ENCODE results near the gene DIS3L2. TPM values are rescaled to one million over a fixed set of nuclear protein-coding genes. Genes with fewer than 3 reads are reported as not detected.

Gene DIS3L2
- total RNA-seq, 3 donors from 2014 or later (not counting 1 experiment from before 2014, with no cell fraction given), result 56.4 to 63.6 (median 59.4) TPM

GRCh38 chr2:232292395-232293154 is 331.1 kb downstream of the DIS3L2 start:
- Mint-ChIP-seq H3K27me3 (ENCODE audit: low read depth in 2 of 2) (no peaks in the 10 kb centered on the region), H3K4me3 (no peak overlapping the region), H3K36me3 (no peaks in the 10 kb centered on the region), H3K27ac (peak overlapping the region in 1 of 2 donors; percentile 50), H3K4me1 (peaks cover 15% of the 10 kb centered on the region in 2 donors), H3K9me3 (no peaks in the 10 kb centered on the region)
- ATAC-seq (peak in 2 of 3 donors; percentile 74 to 79), DNase-seq (peak; percentile 48 to 68)
- peak; percentile 74 for TF ChIP-seq CTCF (IDR thresholded peaks at IDR 0.05)
- Histone ChIP-seq H3K27me3 (ENCODE audit: control insufficient read depth, insufficient read depth, low read length) (no peaks in the 10 kb centered on the region), H3K27ac (ENCODE audit: low read length) (no peak overlapping the region), H3K9me3 (ENCODE audit: control insufficient read depth, insufficient read depth, low read length) (no peaks in the 10 kb centered on the region), H3K4me3 (ENCODE audit: low read length) (no peak overlapping the region), H3K36me3 (ENCODE audit: control insufficient read depth, insufficient read depth, low read length) (no peaks in the 10 kb centered on the region), H3K4me1 (ENCODE audit: control insufficient read depth, insufficient read depth, low read length) (peaks cover 14% of the 10 kb centered on the region)
- WGBS (ENCODE audit: insufficient coverage), result 74% methylated on average over 9 of the region's 9 CpGs
- intact Hi-C loops (cut with micrococcal nuclease), result loop anchor here (5.0 kb wide), 1 partner anchor 35 kb away; no protein-coding TSS in a partner anchor

GRCh38 chr2:232293191-232293590 is 331.7 kb downstream of the DIS3L2 start:
- Histone ChIP-seq H3K27ac (ENCODE audit: low read length) (no peak overlapping the region), H3K4me1 (ENCODE audit: control insufficient read depth, insufficient read depth, low read length) (peaks cover 14% of the 10 kb centered on the region), H3K4me3 (ENCODE audit: low read length) (no peak overlapping the region), H3K9me3 (ENCODE audit: control insufficient read depth, insufficient read depth, low read length) (no peaks in the 10 kb centered on the region), H3K27me3 (ENCODE audit: control insufficient read depth, insufficient read depth, low read length) (no peaks in the 10 kb centered on the region), H3K36me3 (ENCODE audit: control insufficient read depth, insufficient read depth, low read length) (no peaks in the 10 kb centered on the region)
- H3K27ac Mint-ChIP-seq, result peak overlapping the region in 1 of 2 donors; percentile 50
- H3K27me3 Mint-ChIP-seq (ENCODE audit: low read depth in 2 of 2), result no peaks in the 10 kb centered on the region
- intact Hi-C loops (cut with micrococcal nuclease), result loop anchor here (5.0 kb wide), 1 partner anchor 34 kb away; no protein-coding TSS in a partner anchor
- no peak for TF ChIP-seq CTCF (IDR thresholded peaks at IDR 0.05)
- no peaks in the 10 kb centered on the region for H3K36me3 Mint-ChIP-seq
- H3K4me3 Mint-ChIP-seq, result no peak overlapping the region
- WGBS (ENCODE audit: insufficient coverage), result 93% methylated on average over 6 of the region's 6 CpGs
- no peaks in the 10 kb centered on the region for H3K9me3 Mint-ChIP-seq
- DNase-seq, result no peak
- peaks cover 15% of the 10 kb centered on the region in 2 donors for H3K4me1 Mint-ChIP-seq
- no peak for ATAC-seq

- H3K36me3 Mint-ChIP-seq, result no peaks in the 10 kb centered on the region
- H3K9me3 Mint-ChIP-seq, result no peaks in the 10 kb centered on the region
- H3K27ac ChIP-seq (ENCODE audit: low read length), result no peak overlapping the region
- H3K27ac Mint-ChIP-seq, result no peak overlapping the region
- no peak overlapping the region for H3K4me3 ChIP-seq (ENCODE audit: low read length)
- H3K4me1 ChIP-seq (ENCODE audit: control insufficient read depth, insufficient read depth, low read length), result peaks cover 37% of the 10 kb centered on the region
- DNase-seq (no peak), ATAC-seq (no peak)
- H3K36me3 ChIP-seq (ENCODE audit: control insufficient read depth, insufficient read depth, low read length), result no peaks in the 10 kb centered on the region
- peaks cover 37 to 40% of the 10 kb centered on the region in 2 donors for H3K4me1 Mint-ChIP-seq
- H3K9me3 ChIP-seq (ENCODE audit: control insufficient read depth, insufficient read depth, low read length), result no peaks in the 10 kb centered on the region
- no peak overlapping the region for H3K4me3 Mint-ChIP-seq
- intact Hi-C loops (cut with micrococcal nuclease), result no loop called here
- no peak for TF ChIP-seq CTCF (IDR thresholded peaks at IDR 0.05)
- 100% methylated on average over 1 of the region's 1 CpG for WGBS (ENCODE audit: insufficient coverage)
- no peaks in the 10 kb centered on the region for H3K27me3 Mint-ChIP-seq (ENCODE audit: low read depth in 2 of 2)
- H3K27me3 ChIP-seq (ENCODE audit: control insufficient read depth, insufficient read depth, low read length), result no peaks in the 10 kb centered on the region
Measured at GRCh38 chr2:232295971-232296370, 334.5 kb downstream of the DIS3L2 start.
